Stimulated activated CD4-positive, alpha-beta T cell treated with anti-CD3 and anti-CD28 coated beads, Interleukin-1b, Interleukin-23, amount 100 ng/mL, for 24 hours (primary cell): Measurements from ENCODE around the gene CDK6.
"Not testable (repeated sequence)": the region's sequence is repeated elsewhere in the genome, so short reads cannot be mapped to it uniquely, and the experiment has no call there.

Source experiments
- DNase-seq, 4 experiments: peaks; one replicate each; pipeline ENCODE4 v3.0.0-alpha.2; 2020; ENCODE audit warnings: low read depth in 4 of 4, low spot score in 1 of 4

Gene CDK6

DNA sequence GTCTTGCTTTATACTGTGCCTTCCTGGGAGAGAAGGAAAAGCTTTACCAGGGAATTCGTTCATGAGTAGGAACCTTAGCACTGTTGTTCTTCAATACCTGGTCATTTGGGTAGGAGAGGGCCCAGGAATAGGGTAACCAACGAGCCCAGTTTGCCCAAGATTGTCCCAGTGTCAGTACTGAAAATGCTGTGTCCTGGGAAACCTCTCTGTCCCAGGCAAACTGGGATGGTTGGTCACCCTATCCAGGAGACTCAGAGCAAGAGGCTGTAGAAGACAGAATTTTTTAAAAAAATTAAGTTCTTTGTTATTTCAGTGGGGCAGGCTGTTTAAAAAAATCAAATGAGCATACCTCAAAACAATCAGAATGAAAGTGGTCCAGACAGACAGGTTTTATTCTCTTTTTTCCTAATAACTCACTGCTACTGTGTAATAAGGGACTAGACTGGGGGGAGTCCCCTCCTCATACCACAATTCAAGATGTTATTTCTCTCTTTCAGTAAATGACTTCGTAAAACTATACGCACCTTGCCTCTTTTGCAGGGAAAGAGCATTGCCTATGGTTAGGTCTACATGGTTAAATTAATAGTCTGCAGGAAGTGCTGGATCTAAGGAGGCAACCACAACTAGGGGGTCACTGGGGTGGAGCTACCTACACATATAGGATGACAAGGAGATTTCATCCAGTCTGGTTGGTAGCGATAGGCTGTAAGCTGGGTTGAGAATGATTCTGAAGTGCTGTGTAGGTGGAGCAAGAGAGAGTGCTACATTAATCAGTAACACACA is 205.1 kb downstream of the CDK6 start:
- peak in 1 of 4 experiments; percentile 48 for DNase-seq

DNA sequence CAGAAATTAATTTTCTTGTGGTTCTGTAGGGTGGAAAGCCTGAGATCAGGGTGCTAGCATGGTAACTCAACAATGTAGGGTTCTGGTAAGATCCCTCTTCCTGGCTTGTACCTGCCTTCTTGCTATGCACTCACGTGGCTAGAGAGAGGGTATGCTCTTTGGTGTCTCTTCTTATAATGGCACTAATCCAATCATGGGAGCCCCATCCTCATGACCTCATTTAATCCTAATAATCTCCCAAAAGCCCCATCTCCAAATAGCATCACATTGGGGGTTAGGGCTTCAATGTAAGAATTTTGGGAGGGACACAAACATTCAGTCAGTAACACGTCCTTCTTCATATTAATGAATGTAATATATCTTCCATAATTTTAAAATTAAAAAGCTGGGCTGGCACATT is 206.6 kb downstream of the CDK6 start:
- no peak for DNase-seq

DNA sequence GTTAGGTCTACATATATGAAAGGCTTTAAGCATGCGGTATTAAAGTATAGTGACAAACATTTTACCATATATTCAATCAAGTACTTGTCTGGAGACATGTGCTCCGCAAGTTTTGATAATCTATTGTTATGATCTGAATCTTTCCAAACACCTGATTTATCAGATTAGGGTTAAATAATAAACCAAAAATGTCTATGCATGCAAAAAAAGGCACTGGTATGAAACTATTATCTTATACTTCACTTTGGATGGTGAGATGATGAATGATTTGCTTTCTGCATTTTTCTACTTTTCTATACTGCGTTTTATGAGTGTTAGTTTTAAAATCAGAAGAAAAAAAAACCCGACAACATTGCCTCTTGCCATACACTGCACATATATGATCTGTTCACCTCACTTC is 208.4 kb downstream of the CDK6 start:
- DNase-seq = no peak

DNA sequence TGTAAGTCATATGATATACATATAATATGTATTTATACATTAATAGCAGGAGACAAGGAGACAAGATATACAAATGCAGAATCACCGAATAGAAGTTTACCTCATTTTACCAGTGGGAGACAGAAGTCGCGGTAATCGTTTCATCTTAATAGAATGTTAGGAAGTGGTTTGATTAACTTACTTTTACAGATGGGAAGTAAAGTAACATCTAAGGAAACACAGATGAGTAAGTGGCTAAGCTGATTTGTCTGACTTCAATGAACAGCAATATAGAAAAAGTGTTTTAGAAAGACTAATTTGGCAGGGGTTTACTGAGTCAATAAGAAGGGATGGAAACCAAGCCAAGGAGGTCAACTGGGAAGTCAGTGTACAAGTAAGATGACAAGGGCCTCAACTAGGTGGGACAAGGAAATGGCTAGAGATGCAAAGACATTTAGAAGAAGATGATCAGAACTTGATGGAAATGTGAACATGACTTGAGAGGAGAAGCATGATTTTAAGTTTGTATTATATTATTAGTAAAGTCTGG is 210.0 kb downstream of the CDK6 start:
- no peak for DNase-seq

DNA sequence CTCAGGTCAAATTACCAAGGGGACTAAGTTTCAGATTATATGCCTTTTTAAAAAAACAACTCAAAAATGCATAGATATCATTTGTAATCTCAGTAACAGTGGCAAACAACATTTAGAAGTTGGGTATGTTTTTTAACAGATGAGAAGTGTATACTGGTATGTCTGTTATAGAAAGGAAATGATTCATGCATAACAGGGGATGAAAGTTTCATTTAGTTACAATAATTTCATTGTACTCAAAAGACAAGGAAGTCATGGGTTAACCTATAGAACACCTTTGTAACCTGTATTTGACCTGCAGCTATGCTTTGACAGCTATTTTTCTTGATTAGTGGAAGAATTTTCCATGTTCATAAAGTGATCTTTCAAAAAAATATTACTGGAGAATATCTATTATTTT is 210.8 kb downstream of the CDK6 start:
- no peak for DNase-seq

DNA sequence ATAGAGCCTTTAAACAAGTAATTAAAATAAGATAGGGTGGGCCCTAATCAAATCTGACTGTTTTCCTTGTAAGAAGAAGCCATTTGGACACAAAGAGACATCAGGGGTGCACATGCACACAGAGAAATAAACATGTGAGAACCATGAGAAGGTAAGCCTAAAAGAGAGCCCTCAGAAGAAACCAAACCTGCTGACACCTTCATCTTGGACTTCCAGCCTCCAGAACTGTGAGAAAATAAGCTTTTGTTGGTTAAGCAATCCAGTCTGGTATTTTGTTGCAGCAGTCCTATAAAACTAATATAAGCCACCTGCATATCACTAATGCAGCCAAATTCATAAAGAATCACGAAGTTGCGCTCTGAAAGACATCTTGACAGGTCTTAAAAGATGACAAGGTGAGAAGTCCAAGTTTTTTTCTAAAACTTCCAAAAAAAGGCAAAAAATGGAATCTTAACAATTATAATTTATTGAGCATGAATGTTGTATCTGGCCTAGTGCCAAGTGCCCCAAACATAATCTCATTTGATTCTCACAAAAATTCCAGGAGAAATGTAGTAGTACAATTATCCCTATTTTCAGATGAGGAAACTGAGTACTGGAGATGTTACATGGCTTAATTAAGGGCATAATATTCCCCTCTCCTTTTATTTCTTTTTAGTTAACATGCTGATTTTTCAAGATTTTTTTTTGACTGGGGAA is 211.9 kb downstream of the CDK6 start:
- no peak for DNase-seq

DNA sequence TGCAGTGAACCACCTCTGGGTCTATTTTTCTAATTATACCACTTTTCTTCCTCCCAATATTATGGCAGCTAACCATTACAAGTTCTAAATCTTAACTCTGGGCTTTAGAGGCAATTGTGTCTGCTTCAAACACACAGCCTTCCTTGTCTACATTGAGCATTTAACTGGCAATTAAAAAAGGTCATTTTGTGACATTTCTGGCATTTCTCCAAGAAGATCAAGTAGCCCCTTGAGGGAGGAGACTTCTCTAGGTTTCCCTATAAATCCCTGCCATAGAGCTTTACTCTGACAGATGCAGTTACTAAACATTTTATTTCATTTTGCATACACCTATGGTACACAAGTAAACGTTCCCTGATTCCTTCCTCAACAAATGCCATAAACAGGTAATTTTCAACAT is 212.8 kb downstream of the CDK6 start:
- no peak for DNase-seq

DNA sequence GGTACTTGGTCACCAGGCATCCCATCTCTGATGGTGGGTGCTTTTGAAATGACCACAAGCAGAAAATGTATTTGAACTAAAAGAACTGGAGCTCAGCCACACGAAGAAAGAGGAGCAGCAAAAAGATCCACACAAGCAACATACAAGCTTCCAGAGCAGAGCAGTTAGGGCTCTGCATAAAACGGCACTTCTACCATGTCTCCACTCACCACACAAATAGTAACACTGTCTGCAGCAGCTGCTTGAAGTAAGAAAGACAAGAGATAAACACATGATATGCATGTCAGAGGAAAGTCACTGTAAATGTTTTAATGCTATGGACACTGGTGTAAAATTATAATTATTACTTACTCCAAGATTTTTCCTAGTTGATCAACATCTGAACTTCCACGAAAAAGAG is 213.7 kb downstream of the CDK6 start:
- no peak for DNase-seq

DNA sequence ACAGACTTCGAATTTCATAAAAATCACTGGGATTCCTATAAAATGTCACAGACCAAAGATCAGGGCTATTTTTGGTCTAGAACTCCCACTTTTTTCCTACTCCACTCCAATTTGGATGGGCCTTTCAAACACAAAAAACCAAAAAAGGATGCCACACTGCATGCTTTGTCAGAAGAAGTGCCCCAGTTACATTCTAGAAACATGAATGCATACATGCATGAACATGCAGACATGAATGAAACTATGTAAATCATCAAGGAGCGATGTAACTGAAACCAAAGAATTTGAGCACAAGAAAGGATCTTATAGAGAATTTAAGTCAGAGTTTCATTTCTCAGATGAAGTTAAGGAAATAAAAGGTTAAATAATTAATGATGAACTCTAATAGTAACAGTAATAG is 214.3 kb downstream of the CDK6 start:
- DNase-seq = no peak

DNA sequence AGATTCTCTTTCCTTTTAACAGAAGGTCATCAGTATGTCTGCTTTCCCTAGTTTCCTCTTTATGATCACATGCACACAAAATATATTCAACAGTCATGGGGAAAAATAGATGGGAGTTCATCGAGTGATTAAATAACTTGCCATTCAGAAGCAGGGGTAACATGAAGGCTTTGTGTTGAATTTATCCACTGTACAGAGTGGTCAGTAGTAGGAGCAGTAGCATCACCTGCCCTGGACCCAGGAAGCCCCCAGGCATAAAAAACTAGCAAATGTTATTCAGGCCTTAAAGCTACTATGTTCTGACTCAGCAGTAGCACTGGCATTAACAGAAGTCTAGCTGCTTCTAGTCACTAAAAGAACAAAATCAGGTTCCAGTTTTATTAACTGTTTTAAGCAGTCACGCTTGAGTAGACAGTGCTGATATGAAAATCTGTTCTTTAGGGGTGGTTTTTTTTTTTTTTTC is 214.8 kb downstream of the CDK6 start:
- DNase-seq = no peak

DNA sequence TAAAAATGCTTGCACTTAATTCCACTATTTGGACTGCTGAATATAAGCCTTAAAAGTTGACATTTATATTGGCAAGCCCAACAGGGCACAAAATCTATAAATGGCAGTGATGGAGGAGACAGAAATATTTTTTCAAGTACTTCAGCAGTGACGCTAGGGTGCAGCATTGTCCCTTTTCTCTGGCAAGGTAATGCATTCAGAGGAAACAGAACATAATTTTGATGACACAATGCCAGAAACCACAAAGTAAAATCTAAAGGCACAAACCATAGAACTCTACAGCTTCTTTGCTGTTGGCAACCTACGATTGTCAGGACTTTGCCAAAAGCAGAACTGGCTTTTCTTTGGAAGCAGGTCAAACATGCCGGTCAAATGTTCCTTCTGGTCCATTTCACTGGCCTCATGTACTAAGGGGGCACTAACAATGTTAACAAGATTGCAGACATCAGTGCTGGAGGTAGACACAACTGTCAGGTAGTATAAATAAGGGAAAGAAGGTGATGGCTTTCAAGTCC is 215.3 kb downstream of the CDK6 start:
- DNase-seq = peak; percentile 59 to 72 (median 60)

DNA sequence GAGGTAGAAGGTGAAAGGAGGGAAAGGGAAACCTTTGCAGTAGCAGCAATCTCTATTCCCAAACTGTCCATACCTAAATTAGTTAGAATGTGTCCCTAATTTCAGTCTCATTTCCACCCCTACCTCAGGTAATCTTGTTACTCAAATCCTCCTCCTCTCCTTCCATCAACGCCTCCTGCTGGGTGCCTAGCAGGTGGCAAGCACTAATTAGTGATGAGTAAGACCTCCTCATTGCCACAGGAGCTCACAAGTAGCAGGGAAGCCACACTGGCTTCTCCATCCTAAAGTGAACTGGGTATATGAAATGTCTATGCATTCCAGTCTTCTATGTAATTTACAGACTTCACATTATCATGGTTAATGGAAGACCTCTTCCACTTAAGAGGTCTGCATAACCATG is 220.5 kb downstream of the CDK6 start:
- no peak for DNase-seq

DNA sequence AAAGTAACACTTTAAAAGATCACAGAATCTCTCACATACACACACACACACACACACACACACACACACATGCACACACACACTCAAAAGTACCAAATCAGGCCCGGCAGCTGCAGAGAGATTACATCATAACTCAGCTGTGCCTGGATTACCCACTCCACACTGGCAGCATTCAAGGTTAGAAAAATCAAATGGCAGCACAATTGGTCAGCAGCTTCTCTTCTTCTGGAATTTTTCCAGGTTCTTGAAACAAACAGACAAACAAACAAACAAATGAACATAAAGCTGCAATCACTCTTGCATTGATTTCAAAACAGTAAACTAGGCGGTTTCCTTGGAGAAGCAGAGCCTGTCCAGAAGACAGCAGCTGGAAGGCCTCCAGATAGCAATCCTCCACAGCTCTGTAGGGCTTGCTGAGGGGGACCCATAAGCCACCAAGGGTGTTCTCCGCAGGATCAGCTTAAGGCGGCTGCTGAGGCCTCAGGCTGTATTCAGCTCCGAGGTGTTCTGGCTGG is 221.7 kb downstream of the CDK6 start:
- no peak for DNase-seq

DNA sequence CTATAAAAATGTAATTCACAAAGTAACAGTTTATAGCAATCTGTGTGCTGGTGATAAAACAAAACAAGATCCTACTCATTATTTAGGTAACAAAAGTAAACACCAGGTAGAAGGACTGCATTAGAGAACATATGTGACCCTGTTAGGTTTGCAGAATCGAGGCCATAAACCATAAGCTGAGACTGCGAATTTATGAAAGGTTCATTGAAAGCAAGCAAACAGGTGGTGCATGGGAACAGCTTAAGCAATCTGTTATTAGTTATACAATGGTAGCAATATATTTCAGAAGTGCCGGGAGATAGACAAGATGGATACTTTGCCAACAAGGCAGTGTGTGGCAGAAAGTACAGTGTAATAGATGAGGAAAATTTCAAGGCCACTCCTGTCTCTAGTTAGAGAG is 222.7 kb downstream of the CDK6 start:
- DNase-seq = no peak

DNA sequence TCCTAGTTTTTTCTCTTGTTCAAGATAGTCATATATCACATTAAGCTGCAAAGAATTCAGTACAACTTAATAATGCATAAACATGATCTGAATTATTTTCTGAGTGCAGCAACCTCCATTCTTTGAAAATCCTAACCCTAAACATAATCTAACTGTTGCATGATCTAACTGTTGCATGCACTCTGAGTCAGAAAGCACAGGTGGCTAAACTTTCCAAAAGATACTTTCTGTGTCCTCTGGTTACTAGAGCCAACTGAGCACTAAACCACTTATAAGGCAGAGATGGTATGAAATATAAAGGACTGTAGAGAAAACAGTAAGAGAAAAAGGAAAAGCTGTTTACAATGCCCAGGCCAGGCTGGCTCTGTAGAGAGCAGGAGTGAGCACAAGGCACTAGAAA is 223.2 kb downstream of the CDK6 start:
- DNase-seq = no peak

DNA sequence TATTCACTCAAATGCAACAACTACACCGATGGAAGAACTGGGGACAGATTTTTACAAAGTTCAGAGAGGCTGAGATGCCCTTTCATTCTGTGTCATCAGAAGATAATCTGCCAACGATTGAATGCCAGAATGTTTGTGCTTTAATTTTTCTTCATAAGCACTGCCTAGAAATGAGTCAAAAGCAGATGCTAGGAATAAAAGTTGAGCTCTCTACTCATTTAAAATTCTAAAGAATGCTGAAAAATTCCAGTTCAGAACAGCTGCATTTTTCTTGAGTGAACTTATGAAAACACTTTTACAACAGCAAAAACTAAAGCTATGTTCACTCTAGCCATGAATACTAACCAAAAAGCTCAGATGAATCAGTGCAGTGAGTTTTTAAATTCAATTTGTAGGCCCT is 223.9 kb downstream of the CDK6 start:
- DNase-seq = no peak

DNA sequence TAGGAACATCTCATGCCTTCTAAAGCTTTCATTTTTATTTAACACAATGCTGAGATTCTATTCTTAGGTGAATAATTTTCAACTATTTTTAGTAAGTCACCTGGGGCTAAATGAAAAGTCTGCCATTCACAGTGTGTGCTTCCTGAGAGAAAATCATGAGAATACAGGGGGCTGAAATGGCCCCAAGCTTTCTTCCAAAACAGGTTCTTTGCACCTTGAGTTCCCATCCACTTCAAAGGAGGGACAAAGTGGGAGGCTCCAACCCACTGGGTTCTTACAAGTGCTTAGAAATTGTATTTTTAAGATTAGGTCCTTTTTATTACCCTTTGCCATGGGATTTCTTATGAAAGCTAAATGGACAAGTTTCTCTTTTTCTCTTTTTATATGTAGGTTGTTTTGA is 224.6 kb downstream of the CDK6 start:
- DNase-seq = no peak

DNA sequence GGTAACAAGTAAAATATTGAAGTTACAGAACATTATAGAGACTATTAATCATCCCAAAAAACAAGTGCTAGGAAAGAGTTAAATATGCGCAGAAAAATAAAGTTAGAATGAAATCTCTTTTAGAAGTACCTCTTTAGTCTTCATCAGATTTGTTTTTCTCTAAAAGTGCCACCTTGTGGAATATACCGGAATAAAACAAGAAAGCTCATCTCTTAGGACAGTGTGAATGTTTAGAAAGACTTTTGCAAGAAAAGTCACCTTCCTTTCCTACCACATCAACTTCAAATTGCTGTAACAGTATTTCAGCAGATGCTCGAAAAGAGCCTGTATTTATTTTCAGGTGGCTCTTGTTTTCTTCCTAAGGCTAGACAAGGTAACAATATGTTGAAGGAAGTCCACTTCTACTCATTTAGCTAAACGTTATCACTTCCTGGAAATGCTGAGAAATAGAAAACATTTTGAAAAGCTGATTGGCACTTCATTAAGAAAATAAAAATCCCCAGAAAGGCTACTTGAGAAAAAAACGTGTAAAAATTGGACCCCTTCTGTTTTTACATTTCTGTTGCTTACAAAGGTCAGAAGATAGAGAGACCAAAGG is 226.4 kb downstream of the CDK6 start:
- no peak for DNase-seq

DNA sequence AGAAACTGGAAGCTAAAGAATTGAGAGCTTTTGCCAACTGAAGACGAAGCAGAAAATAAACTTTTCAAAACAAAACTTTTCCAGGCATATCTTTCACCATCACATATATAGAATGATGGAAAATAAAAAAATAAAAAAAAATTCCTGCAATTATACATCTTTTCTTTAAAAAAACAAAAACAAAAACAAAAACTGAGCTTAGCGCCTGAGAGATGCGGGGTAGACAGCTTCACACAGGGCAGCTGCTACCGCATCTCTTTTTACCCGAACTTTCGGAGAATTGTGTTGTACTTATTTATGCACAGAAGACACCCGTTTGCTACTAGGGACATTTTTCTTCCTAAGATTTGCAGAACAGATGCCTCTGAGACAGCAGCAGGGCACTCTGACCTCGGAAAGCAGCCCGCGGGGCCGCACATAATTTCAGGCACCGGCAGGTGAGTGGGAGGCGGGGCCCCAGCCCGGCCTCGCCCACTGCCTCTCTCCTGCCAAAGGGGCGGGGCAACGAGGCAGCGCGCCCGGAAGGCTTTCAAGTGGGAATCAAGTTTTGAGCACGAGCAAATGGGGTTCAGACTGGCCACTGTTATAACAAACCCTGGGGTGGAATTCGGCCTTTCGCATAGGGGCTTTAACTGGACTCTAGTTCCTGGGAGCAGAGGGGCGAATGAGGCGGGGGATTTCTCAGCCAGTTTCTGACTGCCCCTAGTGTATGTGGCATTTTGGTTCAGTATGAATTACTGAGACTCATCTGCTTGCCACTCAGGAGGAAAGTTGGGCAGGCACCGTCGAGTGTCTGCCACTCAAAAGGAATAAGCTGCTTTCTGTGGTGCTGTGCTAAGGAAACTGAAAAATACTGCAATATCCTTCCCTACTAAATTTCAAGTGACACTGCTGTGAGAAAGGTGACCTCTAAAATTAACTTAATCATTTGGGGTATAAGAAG is 227.7 kb downstream of the CDK6 start:
- DNase-seq = no peak

DNA sequence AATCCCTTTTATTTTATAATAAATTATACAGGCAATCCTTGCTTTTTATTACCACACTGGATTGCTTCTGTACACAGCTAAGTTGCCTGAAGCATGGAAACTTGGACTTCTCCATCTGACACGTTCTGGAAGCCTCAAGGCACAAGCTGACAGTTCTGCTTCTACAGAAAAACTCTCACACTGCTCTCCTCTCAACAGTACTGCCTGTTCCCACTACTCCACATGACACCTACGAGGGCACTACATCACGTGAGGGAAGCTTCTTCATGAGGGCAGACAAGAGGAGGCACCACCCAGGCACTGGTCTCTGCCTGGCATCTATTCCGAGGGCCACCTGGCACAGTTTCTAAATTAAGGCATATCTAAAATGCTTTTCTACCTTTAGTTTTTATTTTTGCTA is 229.4 kb downstream of the CDK6 start:
- no peak for DNase-seq

DNA sequence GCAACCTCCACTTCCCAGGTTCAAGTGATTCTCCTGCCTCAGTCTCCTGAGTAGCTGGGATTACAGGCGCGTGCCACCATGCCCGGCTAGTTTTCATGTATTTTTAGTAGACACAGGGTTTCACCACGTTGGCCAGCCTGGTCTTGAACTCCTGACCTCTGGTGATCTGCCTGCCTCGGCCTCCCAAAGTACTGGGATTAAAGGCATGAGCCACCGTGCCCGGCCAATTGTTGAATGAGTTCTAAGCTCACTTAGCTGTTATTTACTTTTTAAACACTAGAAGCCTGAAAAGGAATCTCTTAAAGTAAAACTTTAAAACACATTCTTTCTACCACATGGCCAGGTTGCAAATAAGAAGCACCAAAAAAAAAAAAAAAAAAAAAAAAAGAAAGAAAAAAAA is 231.9 kb downstream of the CDK6 start:
- DNase-seq = not testable (repeated sequence)
